Tibial artery (tissue), 4 donors: ENCODE data around the gene GNG4.

Source experiments
- DNase-seq, 2 donors: peaks; one replicate each; pipeline ENCODE4 v3.0.0-alpha.2; 2019
- H3K27ac ChIP-seq, 2 donors: fragments of 200-600 bp; sonication (generic) in 1 of 2; 1 replicate in 1 of 2; 2 replicates in 1 of 2; pipeline ENCODE4 v1.5.1; 2018 to 2019; ENCODE audit warnings: mild to moderate bottlenecking in 1 of 2
- H3K27me3 ChIP-seq, 2 donors: fragments of 200-600 bp; sonication (generic) in 1 of 2; one replicate each; pipeline versions ENCODE4 v1.5.1 to v1.6.0; 2016 to 2019
- H3K36me3 ChIP-seq, 3 donors: fragments of 200-600 bp; sonication (generic) in 2 of 3; one replicate each; pipeline ENCODE4 v1.5.1; 2016 to 2019; ENCODE audit warnings: mild to moderate bottlenecking in 2 of 3
- H3K4me1 ChIP-seq, 4 donors: fragments of 200-600 bp; sonication (generic) in 2 of 4; 1 replicate in 3 of 4; 2 replicates in 1 of 4; pipeline ENCODE4 v1.5.1; 2016 to 2019
- H3K4me3 ChIP-seq, 2 donors: fragments of 200-600 bp; sonication (generic) in 1 of 2; 1 replicate in 1 of 2; 2 replicates in 1 of 2; pipeline ENCODE4 v1.5.1; 2018 to 2019; ENCODE audit warnings: mild to moderate bottlenecking in 2 of 2
- H3K9me3 ChIP-seq, 3 donors: fragments of 200-600 bp; sonication (generic) in 1 of 3; one replicate each; pipeline ENCODE4 v1.5.1; 2016 to 2019
- CTCF ChIP-seq, 2 experiments: fragments of 200-600 bp in 1 of 2; fragments of 450-650 bp in 1 of 2; IDR thresholded peaks; one replicate each; pipeline ENCODE4 v1.5.1; 2017 to 2019; ENCODE audit warnings: antibody characterized with exemption in 2 of 2, mild to moderate bottlenecking in 1 of 2, moderate library complexity in 1 of 2
- intact Hi-C: fragments of 100-400 bp; cut with DNase I; formaldehyde crosslinking; loops from one replicate; pipeline ENCODE4 v1.15.0; 2023; ENCODE audit warnings: low total_unique reads

Gene GNG4

GRCh38 chr1:235533476-235534168 lies 116.0 kb downstream of the GNG4 start:
- no peak for DNase-seq
- Histone ChIP-seq H3K27ac (no peak overlapping the region), H3K4me3 (no peak overlapping the region), H3K27me3 (peaks cover 0 to 8% of the 10 kb centered on the region in 2 donors), H3K4me1 (no peaks in the 10 kb centered on the region), H3K36me3 (no peaks in the 10 kb centered on the region), H3K9me3 (peaks cover 0 to 3% (median 0%) of the 10 kb centered on the region in 3 donors)
- TF ChIP-seq CTCF (IDR thresholded peaks at IDR 0.05), result no peak
- intact Hi-C loops, result no loop called here

GRCh38 chr1:235532360-235532759 lies 117.2 kb downstream of the GNG4 start:
- intact Hi-C loops, result no loop called here
- H3K4me3 ChIP-seq, result no peak overlapping the region
- no peak overlapping the region for H3K27ac ChIP-seq
- no peak for TF ChIP-seq CTCF (IDR thresholded peaks at IDR 0.05)
- no peaks in the 10 kb centered on the region for H3K36me3 ChIP-seq
- peaks cover 0 to 3% (median 0%) of the 10 kb centered on the region in 3 donors for H3K9me3 ChIP-seq
- no peak for DNase-seq
- H3K27me3 ChIP-seq, result peaks cover 0 to 8% of the 10 kb centered on the region in 2 donors
- H3K4me1 ChIP-seq, result no peaks in the 10 kb centered on the region

- Histone ChIP-seq H3K27me3 (no peaks in the 10 kb centered on the region), H3K4me1 (no peaks in the 10 kb centered on the region), H3K36me3 (no peaks in the 10 kb centered on the region), H3K4me3 (no peak overlapping the region), H3K27ac (no peak overlapping the region), H3K9me3 (peaks cover 0 to 3% (median 0%) of the 10 kb centered on the region in 3 donors)
- no peak for DNase-seq
- intact Hi-C loops, result loop anchor here (10.0 kb wide), 1 partner anchor 117 kb away; the partner anchor contains the start of gene GNG4
- no peak for TF ChIP-seq CTCF (IDR thresholded peaks at IDR 0.05)
Measured at GRCh38 chr1:235527196-235527814, 122.3 kb downstream of the GNG4 start.

GRCh38 chr1:235525314-235525713 lies 124.3 kb downstream of the GNG4 start:
- Histone ChIP-seq H3K36me3 (no peaks in the 10 kb centered on the region), H3K4me1 (no peaks in the 10 kb centered on the region), H3K9me3 (no peaks in the 10 kb centered on the region), H3K27me3 (no peaks in the 10 kb centered on the region), H3K4me3 (no peak overlapping the region), H3K27ac (no peak overlapping the region)
- TF ChIP-seq CTCF (IDR thresholded peaks at IDR 0.05), result no peak
- intact Hi-C loops, result loop anchor here (10.0 kb wide), 1 partner anchor 119 kb away; the partner anchor contains the start of gene GNG4
- DNase-seq, result no peak

- no peak for DNase-seq
- H3K4me3 ChIP-seq, result no peak overlapping the region
- no peak overlapping the region for H3K27ac ChIP-seq
- no peaks in the 10 kb centered on the region for H3K4me1 ChIP-seq
- intact Hi-C loops, result no loop called here
- H3K9me3 ChIP-seq, result no peaks in the 10 kb centered on the region
- no peaks in the 10 kb centered on the region for H3K36me3 ChIP-seq
- no peak for TF ChIP-seq CTCF (IDR thresholded peaks at IDR 0.05)
- no peaks in the 10 kb centered on the region for H3K27me3 ChIP-seq
Measured at GRCh38 chr1:235516862-235517446, 132.6 kb downstream of the GNG4 start.
